OCI-LY7 (cell line): ENCODE measurements around the gene OR13J1. TPM values are rescaled to one million over a fixed set of nuclear protein-coding genes. Genes with fewer than 3 reads are reported as not detected.

ENCODE experiments used
- BruUV-seq: library from RNA; stranded (reverse); fragments of 400-500 nt; replicated peaks from 2 replicates; lab custom pipeline; 2021; lab: Mats Ljungman, UMichigan
- CTCF ChIA-PET: fragments of 300-600 bp; sonication (Branson Sonifier 250); formaldehyde crosslinking; loops from one replicate; lab custom pipeline; 2022; ENCODE audit warnings: antibody characterized with exemption; ENCODE audit not compliant: unreplicated experiment; lab: Charles Lee
- POLR2A ChIA-PET: fragments of 300-600 bp; sonication (Branson Sonifier 250); formaldehyde crosslinking; loops from one replicate; lab custom pipeline; 2022; ENCODE audit warnings: antibody characterized with exemption; lab: Charles Lee
- DNase-seq: peaks from one replicate; pipeline ENCODE4 v3.0.0-alpha.2; 2015; ENCODE audit warnings: low spot score
- H2AFZ ChIP-seq: fragments of 200-600 bp; sonication (generic), shearing (Covaris generic); 2 replicates; pipeline ENCODE4 v1.6.1; 2014; ENCODE audit warnings: mild to moderate bottlenecking, antibody characterized with exemption, low read length, moderate library complexity
- H3K27ac ChIP-seq: fragments of 200-600 bp; sonication (generic); 2 replicates; pipeline ENCODE4 v1.5.1; 2014; ENCODE audit warnings: mixed run types, low read depth, mild to moderate bottlenecking, moderate library complexity, low read length, inconsistent platforms; ENCODE audit not compliant: poor library complexity, severe bottlenecking
- H3K36me3 ChIP-seq: fragments of 200-600 bp; sonication (generic); 2 replicates; pipeline ENCODE4 v1.6.1; 2014; ENCODE audit warnings: mild to moderate bottlenecking, antibody characterized with exemption, low read length, moderate library complexity, mixed read lengths; ENCODE audit not compliant: insufficient read depth
- H3K4me1 ChIP-seq: fragments of 200-600 bp; sonication (generic); 2 replicates; pipeline ENCODE4 v1.5.1; 2014; ENCODE audit warnings: mild to moderate bottlenecking, low read length; ENCODE audit not compliant: insufficient read depth, poor library complexity, severe bottlenecking
- H3K4me2 ChIP-seq: fragments of 200-600 bp; sonication (generic); 2 replicates; pipeline ENCODE4 v1.6.1; 2014; ENCODE audit warnings: mild to moderate bottlenecking, low read length
- H3K4me3 ChIP-seq: fragments of 200-600 bp; sonication (generic); 2 replicates; pipeline ENCODE4 v1.5.1; 2014; ENCODE audit warnings: mild to moderate bottlenecking, low read depth, low read length; ENCODE audit not compliant: poor library complexity, severe bottlenecking
- H3K79me2 ChIP-seq: fragments of 200-600 bp; sonication (generic); 2 replicates; pipeline ENCODE4 v1.6.1; 2016; ENCODE audit warnings: low read depth, mild to moderate bottlenecking, low read length, moderate library complexity, mixed read lengths; ENCODE audit not compliant: insufficient read depth
- H3K9me2 ChIP-seq: fragments of 200-600 bp; sonication (generic); 2 replicates; pipeline ENCODE4 v1.6.1; 2016; ENCODE audit warnings: mild to moderate bottlenecking, low read length, mixed read lengths; ENCODE audit not compliant: insufficient read depth
- H3K9me3 ChIP-seq: fragments of 200-600 bp; sonication (generic); 2 replicates; pipeline ENCODE4 v1.6.1; 2014; ENCODE audit warnings: mild to moderate bottlenecking, mixed run types, low read length, mixed read lengths
- H4K20me1 ChIP-seq: fragments of 200-600 bp; sonication (generic); 2 replicates; pipeline ENCODE4 v1.6.1; 2014; ENCODE audit warnings: mild to moderate bottlenecking, antibody characterized with exemption, low read length, moderate library complexity, mixed read lengths; ENCODE audit not compliant: insufficient read depth
- EZH2phosphoT487 ChIP-seq: fragments of 200-600 bp; sonication (generic); IDR thresholded peaks from 2 replicates; pipeline ENCODE4 v1.6.1; 2018; ENCODE audit warnings: low read depth, borderline replicate concordance, mild to moderate bottlenecking, mixed run types, antibody characterized with exemption, low read length, moderate library complexity, mixed read lengths
- intact Hi-C: fragments of 100-400 bp; cut with micrococcal nuclease; formaldehyde crosslinking; loops from one replicate; pipeline ENCODE4 v1.10.0; 2022; ENCODE audit not compliant: unreplicated experiment
- total RNA-seq, 2 experiments: library from RNA; depleted of rRNA in 1 of 2; stranded (reverse); fragments of >200 nt in 1 of 2; shearing (Covaris generic) in 1 of 2; gene quantifications; 2 replicates each; pipeline ENCODE4 v1.2.3, GENCODE V29; 2014 to 2022
- TF ChIP-seq, protein P1 (sequence below): fragments of 200-600 bp; sonication (generic); conservative IDR thresholded peaks from 2 replicates; pipeline ENCODE4 v1.5.1; 2014; ENCODE audit warnings: mild to moderate bottlenecking, antibody characterized with exemption, low read length, moderate library complexity, mixed read lengths

OR13J1 gene
- total RNA-seq, 2 experiments from 2014 or later, result not detected

DNA sequence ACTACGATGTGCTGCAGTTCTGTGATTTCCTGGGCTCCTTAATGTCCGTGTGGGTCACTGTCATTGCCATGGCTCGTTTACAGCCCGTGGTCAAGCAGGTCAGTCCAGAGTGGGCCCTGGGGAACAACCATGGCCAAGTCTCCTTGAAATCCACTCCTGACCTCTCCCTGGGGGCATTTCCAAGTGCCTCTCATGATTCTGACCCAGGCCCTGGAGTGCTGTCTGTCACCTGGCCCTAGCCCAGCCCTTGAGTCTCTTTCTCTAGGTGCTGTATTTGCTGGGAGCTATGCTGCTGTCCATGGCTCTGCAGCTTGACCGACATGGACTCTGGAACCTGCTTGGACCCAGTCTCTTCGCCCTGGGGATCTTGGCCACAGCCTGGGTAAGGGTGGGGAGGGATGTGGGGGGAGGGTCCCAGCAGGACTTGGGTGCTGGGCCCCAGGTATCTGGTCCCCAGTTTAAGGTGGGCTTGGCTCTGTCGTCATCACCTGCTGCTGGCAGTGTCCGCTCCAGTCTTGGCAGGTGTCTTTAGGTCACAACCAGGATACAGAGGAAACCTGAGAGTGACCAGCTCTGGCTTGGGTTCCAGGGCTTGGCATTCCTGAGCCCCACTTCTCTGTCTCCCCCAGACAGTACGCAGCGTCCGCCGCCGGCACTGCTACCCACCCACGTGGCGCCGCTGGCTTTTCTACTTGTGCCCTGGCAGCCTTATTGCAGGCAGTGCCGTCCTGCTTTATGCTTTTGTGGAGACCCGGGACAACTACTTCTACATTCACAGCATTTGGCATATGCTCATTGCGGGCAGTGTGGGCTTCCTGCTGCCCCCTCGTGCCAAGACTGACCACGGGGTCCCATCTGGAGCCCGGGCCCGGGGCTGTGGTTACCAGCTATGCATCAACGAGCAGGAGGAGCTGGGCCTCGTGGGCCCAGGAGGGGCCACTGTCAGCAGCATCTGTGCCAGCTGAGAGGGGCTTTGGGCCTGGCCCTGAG is 17.0 kb downstream of the OR13J1 start:
- ChIA-PET CTCF (no interaction called here), POLR2A (interaction anchor here (0.6 kb wide), 1 partner anchor 25 kb away, joined by 3 read pairs; no protein-coding TSS in a partner anchor)
- Histone ChIP-seq H3K9me3 (no peaks in the 10 kb centered on the region), H3K4me2 (no peak overlapping the region), H3K9me2 (no peaks in the 10 kb centered on the region), H3K4me3 (no peak overlapping the region), H2AFZ (no peak overlapping the region), H3K27ac (no peak overlapping the region), H3K79me2 (no peaks in the 10 kb centered on the region), H3K36me3 (no peaks in the 10 kb centered on the region), H3K4me1 (peaks cover 3% of the 10 kb centered on the region), H4K20me1 (no peaks in the 10 kb centered on the region)
- intact Hi-C loops, result no loop called here
- no peak for DNase-seq
- no peak for TF ChIP-seq EZH2phosphoT487
- no TSS peak for BruUV-seq

DNA sequence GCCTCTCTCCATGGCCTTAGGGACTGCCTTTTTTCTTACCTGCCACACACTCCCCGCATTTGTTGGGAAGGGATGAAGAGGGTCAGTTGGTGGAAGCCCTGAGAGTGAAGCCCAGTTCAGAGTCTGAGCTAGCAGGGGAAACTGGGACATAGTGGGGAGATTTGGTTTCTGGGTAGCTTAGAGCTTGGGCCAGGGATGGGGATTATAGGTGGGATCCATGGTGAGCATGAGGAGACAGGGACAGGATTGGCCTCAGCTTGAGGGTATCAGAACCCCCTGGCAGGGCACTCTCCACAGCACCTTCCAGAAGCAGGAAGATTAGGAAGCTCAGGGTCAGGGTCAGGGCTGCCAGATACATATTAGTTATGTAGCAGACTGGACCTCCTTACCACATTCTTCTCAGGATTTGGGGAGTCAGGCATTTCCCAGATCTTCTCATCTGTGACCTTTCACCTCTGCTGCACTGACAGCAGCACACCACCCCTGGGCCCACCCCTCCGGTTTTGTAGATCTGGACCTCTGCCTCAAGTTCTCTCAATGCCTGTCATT is 17.9 kb downstream of the OR13J1 start:
- no peak overlapping the region for H3K4me3 ChIP-seq
- H3K9me3 ChIP-seq, result no peaks in the 10 kb centered on the region
- DNase-seq, result no peak
- no peaks in the 10 kb centered on the region for H4K20me1 ChIP-seq
- ChIA-PET CTCF (no interaction called here), POLR2A (interaction anchor here (0.6 kb wide), 1 partner anchor 26 kb away, joined by 3 read pairs; no protein-coding TSS in a partner anchor)
- no TSS peak for BruUV-seq
- H3K4me1 ChIP-seq, result peaks cover 12% of the 10 kb centered on the region
- TF ChIP-seq, protein P1, sequence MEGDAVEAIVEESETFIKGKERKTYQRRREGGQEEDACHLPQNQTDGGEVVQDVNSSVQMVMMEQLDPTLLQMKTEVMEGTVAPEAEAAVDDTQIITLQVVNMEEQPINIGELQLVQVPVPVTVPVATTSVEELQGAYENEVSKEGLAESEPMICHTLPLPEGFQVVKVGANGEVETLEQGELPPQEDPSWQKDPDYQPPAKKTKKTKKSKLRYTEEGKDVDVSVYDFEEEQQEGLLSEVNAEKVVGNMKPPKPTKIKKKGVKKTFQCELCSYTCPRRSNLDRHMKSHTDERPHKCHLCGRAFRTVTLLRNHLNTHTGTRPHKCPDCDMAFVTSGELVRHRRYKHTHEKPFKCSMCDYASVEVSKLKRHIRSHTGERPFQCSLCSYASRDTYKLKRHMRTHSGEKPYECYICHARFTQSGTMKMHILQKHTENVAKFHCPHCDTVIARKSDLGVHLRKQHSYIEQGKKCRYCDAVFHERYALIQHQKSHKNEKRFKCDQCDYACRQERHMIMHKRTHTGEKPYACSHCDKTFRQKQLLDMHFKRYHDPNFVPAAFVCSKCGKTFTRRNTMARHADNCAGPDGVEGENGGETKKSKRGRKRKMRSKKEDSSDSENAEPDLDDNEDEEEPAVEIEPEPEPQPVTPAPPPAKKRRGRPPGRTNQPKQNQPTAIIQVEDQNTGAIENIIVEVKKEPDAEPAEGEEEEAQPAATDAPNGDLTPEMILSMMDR, result no peak
- no peak for TF ChIP-seq EZH2phosphoT487
- no peaks in the 10 kb centered on the region for H3K9me2 ChIP-seq
- no peak overlapping the region for H3K4me2 ChIP-seq
- no peak overlapping the region for H3K27ac ChIP-seq
- H2AFZ ChIP-seq, result no peak overlapping the region
- H3K36me3 ChIP-seq, result no peaks in the 10 kb centered on the region
- no peaks in the 10 kb centered on the region for H3K79me2 ChIP-seq
- intact Hi-C loops, result no loop called here

DNA sequence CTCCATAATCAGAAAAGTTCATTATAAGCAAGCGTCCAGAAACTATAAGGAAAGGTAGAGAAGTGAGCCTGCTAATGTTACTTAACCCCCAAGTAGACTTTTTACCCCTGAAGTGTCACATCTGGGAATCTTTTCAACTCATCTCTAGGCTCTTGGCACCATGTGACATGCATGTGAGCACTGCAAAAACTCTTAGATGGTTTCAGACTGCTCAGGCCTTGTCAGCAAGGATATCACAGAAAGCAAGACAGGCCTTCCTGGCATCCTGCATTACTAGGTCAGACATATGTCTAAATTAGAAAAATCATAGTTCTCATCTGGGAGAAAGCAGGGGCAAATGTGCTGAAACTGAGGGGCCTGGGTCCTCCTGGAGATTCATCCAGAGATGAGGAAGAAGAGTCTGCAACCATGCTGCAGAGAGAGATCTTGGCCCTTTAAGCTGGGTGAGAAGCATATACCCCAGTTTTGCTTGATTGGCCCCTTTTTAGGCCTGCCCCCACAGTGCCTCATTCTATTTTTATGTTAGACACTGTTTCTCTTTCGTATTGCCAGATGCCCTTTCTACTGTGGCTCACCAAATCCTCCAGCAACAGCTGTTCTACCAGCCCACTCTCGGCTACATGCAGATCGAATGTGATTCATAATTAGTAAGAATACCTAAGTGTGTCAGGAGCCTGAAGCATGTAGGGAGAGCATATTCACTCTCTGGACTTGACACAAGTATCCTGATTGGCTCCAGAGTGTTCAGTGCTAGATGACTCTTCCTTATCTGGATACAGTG is 22.2 kb downstream of the OR13J1 start:
- no TSS peak for BruUV-seq
- H3K36me3 ChIP-seq, result no peaks in the 10 kb centered on the region
- ChIA-PET POLR2A (interaction anchor here (0.6 kb wide), 1 partner anchor 129 kb away, joined by 3 read pairs; no protein-coding TSS in a partner anchor), CTCF (interaction anchor here (1.3 kb wide), 1 partner anchor 35 kb away, joined by 4 read pairs; no protein-coding TSS in a partner anchor)
- intact Hi-C loops, result no loop called here
- peak overlapping the region; percentile 34 for H3K27ac ChIP-seq
- peak; percentile 62 for DNase-seq
- H4K20me1 ChIP-seq, result no peaks in the 10 kb centered on the region
- peak overlapping the region; percentile 54 for H3K4me2 ChIP-seq
- no peaks in the 10 kb centered on the region for H3K79me2 ChIP-seq
- no peak overlapping the region for H3K4me3 ChIP-seq
- H2AFZ ChIP-seq, result peak overlapping the region; percentile 6; the same call in 1 of the 2 replicates
- no peaks in the 10 kb centered on the region for H3K9me2 ChIP-seq
- H3K4me1 ChIP-seq, result peaks cover 34% of the 10 kb centered on the region
- no peaks in the 10 kb centered on the region for H3K9me3 ChIP-seq
- TF ChIP-seq EZH2phosphoT487, result no peak
- TF ChIP-seq, protein P1, result no peak
